GM18526 (cell line): ENCODE measurements around the gene GSTA5.

Experiments used
- POLR2A ChIP-seq: IDR thresholded peaks from 3 replicates; pipeline ENCODE4 v1.6.1; 2011; ENCODE audit not compliant: insufficient read length; ENCODE audit errors: extremely low read depth

GSTA5 gene

GRCh38 chr6:52840763-52841585 is at the start of gene GSTA5:
GSTA5 (minus strand) TSS chr6:52840813.
- TF ChIP-seq POLR2A, result no peak

- no peak for TF ChIP-seq POLR2A
Observed at GRCh38 chr6:52890018-52890417, 49.4 kb upstream of the GSTA5 start.

GRCh38 chr6:52887910-52888524 is 47.4 kb upstream of the GSTA5 start:
- no peak for TF ChIP-seq POLR2A

GRCh38 chr6:52881996-52882841 is 41.6 kb upstream of the GSTA5 start:
- TF ChIP-seq POLR2A, result no peak

GRCh38 chr6:52881662-52881995 is 41.0 kb upstream of the GSTA5 start:
- TF ChIP-seq POLR2A, result no peak

- no peak for TF ChIP-seq POLR2A
Observed at GRCh38 chr6:52877786-52878185, 37.2 kb upstream of the GSTA5 start.

GRCh38 chr6:52877168-52877567 is 36.6 kb upstream of the GSTA5 start:
- TF ChIP-seq POLR2A, result no peak

GRCh38 chr6:52876056-52876787 is 35.6 kb upstream of the GSTA5 start:
- no peak for TF ChIP-seq POLR2A

GRCh38 chr6:52872031-52872430 is 31.4 kb upstream of the GSTA5 start:
- no peak for TF ChIP-seq POLR2A

GRCh38 chr6:52871621-52872020 is 31.0 kb upstream of the GSTA5 start:
- no peak for TF ChIP-seq POLR2A

- no peak for TF ChIP-seq POLR2A
Observed at GRCh38 chr6:52868240-52868639, 27.6 kb upstream of the GSTA5 start.

GRCh38 chr6:52858416-52858815 is 17.8 kb upstream of the GSTA5 start:
- TF ChIP-seq POLR2A, result no peak

- no peak for TF ChIP-seq POLR2A
Observed at GRCh38 chr6:52849137-52849536, 8.5 kb upstream of the GSTA5 start.

- TF ChIP-seq POLR2A, result no peak
Observed at GRCh38 chr6:52846002-52846401, 5.4 kb upstream of the GSTA5 start.

- TF ChIP-seq POLR2A, result no peak
Observed at GRCh38 chr6:52843605-52844004, 3.0 kb upstream of the GSTA5 start.
